ENCODE data around the gene TPSG1. TPM values are rescaled to one million over a fixed set of nuclear protein-coding genes. Genes with fewer than 3 reads are reported as not detected.

The TPSG1 gene
- not detected in 2 replicates for total RNA-seq (ENCODE audit: low replicate concordance)

DNA sequence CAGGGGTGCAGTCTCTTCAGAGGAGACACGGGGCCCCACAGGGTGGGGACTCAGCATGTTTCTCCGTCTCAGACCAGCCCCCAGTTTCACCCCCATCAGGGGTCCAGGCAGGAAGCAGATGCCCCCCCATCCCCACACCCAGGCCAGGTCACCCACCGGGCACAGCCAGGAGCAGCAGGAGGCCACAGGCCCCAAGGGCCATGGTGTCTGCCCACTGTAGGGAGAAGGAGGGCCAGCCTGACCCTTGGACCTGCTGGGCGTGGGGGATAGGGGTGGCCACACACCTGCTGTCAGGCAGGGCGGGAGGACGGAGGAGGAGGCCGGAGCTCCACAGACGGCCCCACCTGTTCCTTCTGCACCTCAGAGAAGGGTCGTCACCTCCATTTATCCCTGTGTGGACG lies at the start of gene TPSG1:
TPSG1 (minus strand) TSS at position 218 of the 401 bp plus-strand sequence; CDS start at position 202, 16 bp downstream.
- H3K4me3 ChIP-seq = no peak within 1 kb of the TSS
- no peak within 1 kb of the TSS for H2AFZ ChIP-seq (replicated peaks)
- Mint-ChIP-seq H3K4me1 (no peaks in the 10 kb centered on the region), H3K36me3 (no peaks in the 10 kb centered on the region), H3K27me3 (ENCODE audit: insufficient read depth, low read depth) (peaks cover 2% of the 10 kb centered on the region), H3K4me3 (no peak within 1 kb of the TSS), H3K27ac (peak within 1 kb of the TSS; percentile 50), H3K9me3 (no peaks in the 10 kb centered on the region)
- DNase-seq (ENCODE audit: low spot score) = no peak
- H3F3A ChIP-seq (ENCODE audit: low read depth) = no peaks in the 10 kb centered on the region
- TF ChIP-seq EZH2 (IDR thresholded peaks at IDR 0.05) (no peak), EZH2phosphoT487 (IDR thresholded peaks at IDR 0.05) (no peak), CTCF (IDR thresholded peaks at IDR 0.05) (no peak)
- H3K4me2 ChIP-seq = no peak within 1 kb of the TSS
- H3K36me3 ChIP-seq = no peaks in the 10 kb centered on the region
- H3K27ac ChIP-seq = no peak within 1 kb of the TSS
- no peaks in the 10 kb centered on the region for H3K4me1 ChIP-seq
- no peak within 1 kb of the TSS for H3K9ac ChIP-seq
- H3K27me3 ChIP-seq = no peaks in the 10 kb centered on the region
- no peaks in the 10 kb centered on the region for H3K9me3 ChIP-seq (ENCODE audit: low read depth)
- no peaks in the 10 kb centered on the region for H4K20me1 ChIP-seq (ENCODE audit: low read depth)
- no peaks in the 10 kb centered on the region for H3K79me2 ChIP-seq (ENCODE audit: low read depth)

DNA sequence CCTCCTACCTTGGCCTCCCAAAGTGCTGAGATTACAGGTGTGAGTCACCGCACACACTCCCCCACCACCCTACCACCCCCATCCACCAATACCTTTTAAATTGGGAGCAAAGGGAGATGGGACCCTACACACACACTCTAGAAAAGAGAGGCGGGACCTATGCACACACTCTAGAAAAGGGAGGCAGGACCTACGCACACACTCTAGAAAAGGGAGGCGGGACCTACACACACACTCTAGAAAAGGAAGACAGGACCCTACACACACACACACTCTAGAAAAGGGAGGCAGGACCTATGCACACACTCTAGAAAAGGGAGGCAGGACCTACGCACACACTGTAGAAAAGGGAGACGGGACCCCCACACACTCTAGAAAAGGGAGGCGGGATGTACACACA lies 49.7 kb upstream of the TPSG1 start:
- Histone ChIP-seq H3K36me3 (no peaks in the 10 kb centered on the region), H3K4me1 (peaks cover 14% of the 10 kb centered on the region), H3K4me3 (no peak overlapping the region), H4K20me1 (ENCODE audit: low read depth) (no peaks in the 10 kb centered on the region), H3K79me2 (ENCODE audit: low read depth) (no peaks in the 10 kb centered on the region), H3K4me2 (no peak overlapping the region), H3F3A (ENCODE audit: low read depth) (peaks cover 6% of the 10 kb centered on the region), H3K9ac (no peak overlapping the region), H2AFZ (replicated peaks) (no peak overlapping the region), H3K9me3 (ENCODE audit: low read depth) (no peaks in the 10 kb centered on the region), H3K27me3 (no peaks in the 10 kb centered on the region), H3K27ac (no peak overlapping the region)
- TF ChIP-seq EZH2 (IDR thresholded peaks at IDR 0.05) = no peak
- TF ChIP-seq EZH2phosphoT487 (IDR thresholded peaks at IDR 0.05) = no peak
- no peak for TF ChIP-seq CTCF (IDR thresholded peaks at IDR 0.05)
- no peaks in the 10 kb centered on the region for H3K36me3 Mint-ChIP-seq
- peaks cover 17% of the 10 kb centered on the region for H3K27me3 Mint-ChIP-seq (ENCODE audit: insufficient read depth, low read depth)
- H3K9me3 Mint-ChIP-seq = peaks cover 4% of the 10 kb centered on the region
- H3K4me1 Mint-ChIP-seq = peaks cover 3% of the 10 kb centered on the region
- no peak for DNase-seq (ENCODE audit: low spot score)
- no peak overlapping the region for H3K4me3 Mint-ChIP-seq
- no peak overlapping the region for H3K27ac Mint-ChIP-seq

GRCh38 chr16:1273816-1274215 lies 48.7 kb upstream of the TPSG1 start:
- Histone ChIP-seq H3K27ac (no peak overlapping the region), H3K4me3 (no peak overlapping the region), H3K4me1 (peaks cover 12% of the 10 kb centered on the region), H3K36me3 (no peaks in the 10 kb centered on the region), H4K20me1 (ENCODE audit: low read depth) (no peaks in the 10 kb centered on the region), H3K9ac (no peak overlapping the region), H3K9me3 (ENCODE audit: low read depth) (no peaks in the 10 kb centered on the region), H3F3A (ENCODE audit: low read depth) (peaks cover 6% of the 10 kb centered on the region), H3K4me2 (no peak overlapping the region), H3K27me3 (no peaks in the 10 kb centered on the region), H2AFZ (replicated peaks) (no peak overlapping the region), H3K79me2 (ENCODE audit: low read depth) (no peaks in the 10 kb centered on the region)
- Mint-ChIP-seq H3K27ac (no peak overlapping the region), H3K4me3 (no peak overlapping the region), H3K27me3 (ENCODE audit: insufficient read depth, low read depth) (peaks cover 18% of the 10 kb centered on the region), H3K4me1 (peaks cover 3% of the 10 kb centered on the region), H3K36me3 (no peaks in the 10 kb centered on the region), H3K9me3 (peaks cover 4% of the 10 kb centered on the region)
- DNase-seq (ENCODE audit: low spot score) = no peak
- no peak for TF ChIP-seq EZH2 (IDR thresholded peaks at IDR 0.05)
- no peak for TF ChIP-seq EZH2phosphoT487 (IDR thresholded peaks at IDR 0.05)
- no peak for TF ChIP-seq CTCF (IDR thresholded peaks at IDR 0.05)

Measured in neural progenitor cell (in vitro differentiated cells).